ENCODE measurements around the gene ATP6V1C2.

Gene ATP6V1C2

DNA sequence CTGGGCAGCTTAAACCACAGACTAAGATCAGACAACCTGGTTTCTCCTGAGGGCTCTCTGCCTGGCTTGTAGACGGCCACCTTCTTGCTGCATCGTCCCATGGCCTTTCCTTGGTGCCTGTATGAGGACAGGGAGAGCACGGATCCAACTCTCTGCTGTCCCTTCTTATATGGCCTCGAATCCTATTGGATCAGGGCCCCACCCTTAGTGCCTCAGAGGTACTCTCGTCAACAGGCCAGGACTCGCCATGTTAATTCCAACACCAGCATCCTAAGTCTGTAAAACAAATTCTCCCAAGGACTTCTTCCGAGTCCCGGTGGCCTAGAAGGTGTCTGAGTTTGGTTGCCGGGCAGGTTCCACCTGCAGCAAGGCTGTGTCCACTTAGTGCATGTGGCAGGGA is 40.2 kb downstream of the ATP6V1C2 start:
- DNase-seq (ENCODE audit: insufficient read length) (no peak), FAIRE-seq (no peak)
- TF ChIP-seq POLR2AphosphoS5 (IDR thresholded peaks at IDR 0.05; ENCODE audit: low read depth, low read length) (no peak), TAF1 (IDR thresholded peaks at IDR 0.05; ENCODE audit: borderline replicate concordance, low read depth, low read length) (no peak), POLR2A (IDR thresholded peaks at IDR 0.05; ENCODE audit: low read depth, low read length) (no peak)

DNA sequence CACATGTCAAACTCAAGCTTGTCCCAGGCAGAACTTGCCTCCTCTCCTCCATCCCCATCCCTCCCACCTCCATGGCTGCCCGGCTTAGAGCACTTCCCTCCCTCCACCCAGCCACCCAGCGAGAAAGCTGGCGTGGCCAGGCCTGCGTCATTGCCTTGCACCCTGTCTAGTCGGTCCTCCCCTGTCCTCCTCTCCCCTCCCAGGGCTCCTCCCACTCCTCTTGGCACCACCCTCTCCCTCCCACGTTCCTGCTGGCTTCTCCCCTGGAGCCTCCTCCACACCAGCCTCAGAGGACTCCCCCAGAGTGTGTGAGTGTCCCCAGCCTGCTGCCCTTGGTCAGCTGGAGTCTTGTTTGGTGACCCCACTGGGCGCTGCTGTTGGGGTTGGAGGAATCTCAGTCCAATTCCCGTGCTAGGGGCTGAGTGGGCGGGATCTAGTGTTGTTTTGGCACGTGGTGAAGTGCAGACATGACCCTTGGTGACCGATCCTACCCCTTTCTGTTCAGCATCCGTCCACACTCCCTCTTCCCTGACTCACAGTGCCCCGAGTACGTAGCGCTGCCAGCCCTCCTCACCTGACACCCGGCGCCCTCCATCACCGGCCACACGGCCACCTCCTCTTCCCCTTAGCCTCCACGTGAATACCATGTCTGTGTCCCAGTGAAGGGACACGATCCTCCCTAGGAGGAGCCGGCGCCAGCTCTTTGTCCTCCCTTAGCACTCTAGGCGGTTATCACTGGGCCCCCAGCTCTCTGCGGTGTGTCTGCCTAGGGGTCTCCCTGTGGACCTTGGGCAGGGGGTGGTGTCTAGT is 41.4 kb downstream of the ATP6V1C2 start:
- FAIRE-seq (no peak), DNase-seq (ENCODE audit: insufficient read length) (no peak)
- TF ChIP-seq POLR2A (IDR thresholded peaks at IDR 0.05; ENCODE audit: low read depth, low read length) (no peak), POLR2AphosphoS5 (IDR thresholded peaks at IDR 0.05; ENCODE audit: low read depth, low read length) (no peak), TAF1 (IDR thresholded peaks at IDR 0.05; ENCODE audit: borderline replicate concordance, low read depth, low read length) (no peak)

DNA sequence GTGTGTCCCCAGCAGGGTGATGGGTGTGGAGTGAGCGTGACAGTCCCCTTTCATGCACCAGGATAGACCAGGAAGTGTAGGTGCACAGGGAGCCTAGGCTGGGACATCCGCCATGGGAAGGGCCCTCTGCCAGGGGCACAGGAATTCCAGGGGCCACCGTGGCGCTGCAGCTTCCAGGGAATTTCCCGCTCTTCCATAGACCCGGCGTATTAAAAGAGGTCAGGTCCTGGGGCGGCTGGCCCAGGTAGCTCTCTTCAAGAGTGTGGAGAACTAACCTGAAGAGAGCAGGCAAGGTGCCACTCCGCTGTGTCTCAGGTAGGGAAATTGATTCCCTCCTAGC is 42.0 kb downstream of the ATP6V1C2 start:
- FAIRE-seq, result no peak
- no peak for DNase-seq (ENCODE audit: insufficient read length)
- TF ChIP-seq POLR2AphosphoS5 (IDR thresholded peaks at IDR 0.05; ENCODE audit: low read depth, low read length) (no peak), TAF1 (IDR thresholded peaks at IDR 0.05; ENCODE audit: borderline replicate concordance, low read depth, low read length) (no peak), POLR2A (IDR thresholded peaks at IDR 0.05; ENCODE audit: low read depth, low read length) (no peak)

DNA sequence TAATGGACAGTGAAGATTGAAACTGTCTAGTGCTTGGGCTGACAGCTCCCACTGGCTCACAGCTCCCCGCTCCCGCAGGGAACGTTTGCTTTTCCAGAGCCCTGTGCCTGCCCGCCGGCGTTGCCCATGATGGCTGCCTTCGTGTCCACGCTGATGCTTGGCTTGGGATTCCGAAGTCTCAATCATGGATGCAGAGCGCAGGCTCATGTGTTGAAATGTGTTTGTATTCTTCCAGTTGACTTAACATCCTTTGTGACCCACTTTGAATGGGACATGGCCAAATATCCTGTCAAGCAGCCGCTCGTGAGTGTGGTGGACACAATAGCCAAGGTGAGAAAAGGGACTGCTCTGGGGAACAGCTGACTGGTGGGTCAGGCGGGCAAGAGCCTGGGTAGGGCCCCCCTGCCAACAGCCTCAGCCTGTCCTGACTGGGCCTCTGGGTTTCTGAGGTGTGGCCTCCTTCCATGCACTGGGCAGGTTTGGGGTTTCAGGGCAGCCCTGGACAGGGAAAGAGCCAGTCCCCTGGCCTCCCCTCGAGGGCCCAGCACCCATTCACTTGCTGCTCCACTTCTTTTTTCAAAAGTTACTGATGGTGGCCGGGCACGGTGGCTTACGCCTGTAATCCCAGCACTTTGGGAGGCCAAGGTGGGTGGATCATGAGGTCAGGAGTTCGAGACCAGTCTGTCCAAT is 42.8 kb downstream of the ATP6V1C2 start:
- no peak for DNase-seq (ENCODE audit: insufficient read length)
- FAIRE-seq, result no peak
- TF ChIP-seq POLR2A (IDR thresholded peaks at IDR 0.05; ENCODE audit: low read depth, low read length) (no peak), POLR2AphosphoS5 (IDR thresholded peaks at IDR 0.05; ENCODE audit: low read depth, low read length) (no peak), TAF1 (IDR thresholded peaks at IDR 0.05; ENCODE audit: borderline replicate concordance, low read depth, low read length) (no peak)

DNA sequence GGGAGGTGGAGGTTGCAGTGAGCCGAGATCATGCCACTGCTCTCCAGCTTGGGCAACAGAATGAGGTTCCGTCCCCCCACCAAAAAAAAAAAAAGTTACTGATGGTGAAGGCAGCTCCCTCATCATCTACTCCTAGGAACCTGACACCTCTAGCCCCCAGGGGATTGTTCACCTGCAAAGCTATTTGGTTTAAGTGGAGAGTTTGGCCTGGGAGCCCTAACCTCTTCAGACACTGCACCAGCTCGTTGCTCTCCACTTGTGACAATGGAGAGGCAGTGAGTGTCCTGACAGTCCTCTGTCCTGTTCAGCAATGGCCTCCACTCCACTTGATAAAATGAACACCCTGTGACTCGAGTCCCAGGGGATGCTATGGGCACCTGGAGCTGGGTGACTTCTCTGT is 43.5 kb downstream of the ATP6V1C2 start:
- no peak for DNase-seq (ENCODE audit: insufficient read length)
- FAIRE-seq, result no peak

DNA sequence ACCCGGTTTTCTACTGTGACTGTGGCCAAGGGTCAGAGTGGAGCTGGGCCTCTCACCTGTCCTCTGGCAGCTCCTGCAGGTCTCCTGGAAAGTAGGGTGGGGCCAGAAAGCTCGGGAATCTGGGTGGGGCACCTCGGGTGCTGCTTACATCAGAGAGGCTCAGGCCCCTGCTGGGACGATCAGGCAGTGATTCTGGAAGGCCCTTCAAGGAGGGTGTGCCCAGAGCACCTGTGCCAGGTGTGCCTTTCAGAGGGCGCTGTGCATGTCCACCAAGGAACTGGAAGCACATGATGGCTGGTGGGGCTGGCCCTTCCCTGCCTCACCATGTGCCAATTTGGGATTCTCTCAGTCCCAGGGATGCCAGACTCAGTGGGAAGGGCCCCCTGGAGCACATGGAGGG is 44.0 kb downstream of the ATP6V1C2 start:
- DNase-seq (ENCODE audit: insufficient read length), result no peak
- TF ChIP-seq TAF1 (IDR thresholded peaks at IDR 0.05; ENCODE audit: borderline replicate concordance, low read depth, low read length) (no peak), POLR2A (IDR thresholded peaks at IDR 0.05; ENCODE audit: low read depth, low read length) (no peak), POLR2AphosphoS5 (IDR thresholded peaks at IDR 0.05; ENCODE audit: low read depth, low read length) (no peak)
- FAIRE-seq, result no peak

More for the DNA sequence above, 43.5 kb downstream of the ATP6V1C2 start:
- TF ChIP-seq POLR2A (IDR thresholded peaks at IDR 0.05; ENCODE audit: low read depth, low read length) (no peak), TAF1 (IDR thresholded peaks at IDR 0.05; ENCODE audit: borderline replicate concordance, low read depth, low read length) (no peak), POLR2AphosphoS5 (IDR thresholded peaks at IDR 0.05; ENCODE audit: low read depth, low read length) (no peak)

DNA sequence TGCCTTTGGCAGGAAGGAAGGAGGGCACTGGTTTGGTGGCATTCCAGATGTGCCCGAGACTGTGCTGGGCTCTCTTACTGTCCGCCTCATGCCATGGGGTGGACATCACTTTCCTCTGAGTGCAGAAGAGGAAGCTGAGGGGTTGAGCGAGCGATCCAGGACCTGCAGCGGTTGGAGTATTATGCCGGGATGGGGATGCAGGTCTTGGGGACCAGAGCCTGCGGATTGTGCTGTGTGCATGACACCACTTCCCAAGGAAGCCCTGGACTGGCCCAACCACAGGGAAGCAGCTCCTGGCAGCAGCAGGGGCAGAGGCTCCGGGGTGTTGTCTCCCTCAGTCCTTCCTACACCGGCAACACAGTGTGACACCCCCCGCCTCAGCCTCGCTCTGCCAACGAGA is 44.5 kb downstream of the ATP6V1C2 start:
- DNase-seq (ENCODE audit: insufficient read length) (no peak), FAIRE-seq (no peak)
- TF ChIP-seq POLR2AphosphoS5 (IDR thresholded peaks at IDR 0.05; ENCODE audit: low read depth, low read length) (no peak), POLR2A (IDR thresholded peaks at IDR 0.05; ENCODE audit: low read depth, low read length) (no peak), TAF1 (IDR thresholded peaks at IDR 0.05; ENCODE audit: borderline replicate concordance, low read depth, low read length) (no peak)

DNA sequence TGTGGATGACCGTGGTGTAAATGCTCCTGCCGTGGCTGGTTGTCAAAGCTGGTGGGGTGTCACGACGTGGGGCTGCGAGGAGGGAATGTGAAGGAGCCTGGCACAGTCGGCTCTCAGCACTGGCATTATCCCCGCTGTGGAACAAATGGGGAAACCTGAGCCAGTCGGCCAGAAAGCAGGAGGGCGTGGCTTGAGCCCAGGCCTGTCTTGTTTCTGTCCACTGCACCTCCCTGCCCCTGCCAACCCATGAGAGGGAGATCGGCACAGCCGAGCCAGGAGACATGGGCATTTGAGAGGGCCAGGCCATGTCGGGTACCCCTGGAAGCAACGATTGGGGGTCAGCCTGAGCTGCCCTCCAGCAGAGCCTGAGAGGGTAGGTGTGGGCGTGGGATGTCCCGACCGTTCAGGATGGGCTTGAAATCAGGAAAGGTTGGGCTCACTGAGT is 46.7 kb downstream of the ATP6V1C2 start:
- no peak for FAIRE-seq
- no peak for DNase-seq (ENCODE audit: insufficient read length)
- TF ChIP-seq POLR2AphosphoS5 (IDR thresholded peaks at IDR 0.05; ENCODE audit: low read depth, low read length), result no peak
- TF ChIP-seq POLR2A (IDR thresholded peaks at IDR 0.05; ENCODE audit: low read depth, low read length), result no peak
- no peak for TF ChIP-seq TAF1 (IDR thresholded peaks at IDR 0.05; ENCODE audit: borderline replicate concordance, low read depth, low read length)

DNA sequence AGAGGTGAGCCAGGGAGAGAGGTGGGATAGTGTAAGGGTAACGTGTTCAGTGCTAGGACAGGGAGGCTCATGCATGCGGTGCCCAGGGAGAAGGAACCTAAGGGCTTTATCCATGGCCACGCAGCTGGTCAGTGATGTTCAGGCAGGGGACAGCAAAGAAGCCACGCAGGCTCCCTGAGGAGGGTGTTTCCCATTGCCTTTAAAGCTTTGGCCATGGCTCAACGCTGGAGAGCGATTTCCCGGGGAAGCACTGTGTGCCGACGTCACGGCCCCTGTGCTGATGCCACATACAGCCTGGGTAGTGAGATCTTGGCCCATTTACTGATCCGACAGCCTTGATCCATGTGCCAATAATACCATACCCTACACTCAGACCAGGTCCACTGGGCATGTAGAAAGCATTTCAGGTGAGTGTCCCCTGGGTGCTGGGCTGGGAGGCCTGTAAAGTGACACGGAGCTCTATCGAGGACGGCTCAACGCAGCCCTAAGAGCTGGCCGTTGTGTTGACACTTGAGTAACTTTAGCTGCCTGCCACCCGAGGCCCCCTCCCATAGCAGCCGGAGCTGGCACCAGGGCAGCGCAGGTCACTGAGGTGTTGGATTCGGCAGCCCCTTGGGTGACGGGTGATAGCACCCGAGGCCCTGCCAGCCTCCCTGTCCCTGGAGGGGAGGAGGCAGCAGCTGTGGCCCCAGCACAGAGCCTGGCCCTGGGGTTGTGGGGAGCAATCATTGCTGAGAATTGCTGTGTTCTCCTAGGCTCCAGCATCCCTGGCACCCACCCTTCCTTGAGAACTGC is 49.7 kb downstream of the ATP6V1C2 start:
- DNase-seq (ENCODE audit: insufficient read length) (no peak), FAIRE-seq (no peak)
- TF ChIP-seq TAF1 (IDR thresholded peaks at IDR 0.05; ENCODE audit: borderline replicate concordance, low read depth, low read length), result no peak

DNA sequence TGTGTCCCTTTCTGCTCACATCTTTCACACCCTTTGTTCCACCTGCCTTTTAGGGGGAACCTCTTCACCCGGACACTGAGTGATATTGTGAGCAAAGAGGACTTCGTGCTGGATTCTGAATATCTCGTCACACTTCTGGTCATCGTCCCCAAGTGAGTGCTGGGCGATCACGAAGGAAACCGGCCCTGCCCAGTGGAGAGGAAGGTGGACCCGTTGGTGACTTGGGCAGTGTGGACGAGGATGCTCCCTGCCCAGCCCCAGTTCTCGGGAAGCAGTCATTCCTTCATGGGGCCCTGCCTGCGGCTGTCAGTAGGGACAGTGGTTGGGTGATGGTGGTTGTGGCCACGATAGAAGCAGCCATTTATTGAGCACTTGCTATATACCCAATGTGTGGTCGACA is 50.4 kb downstream of the ATP6V1C2 start:
- FAIRE-seq, result no peak

DNA sequence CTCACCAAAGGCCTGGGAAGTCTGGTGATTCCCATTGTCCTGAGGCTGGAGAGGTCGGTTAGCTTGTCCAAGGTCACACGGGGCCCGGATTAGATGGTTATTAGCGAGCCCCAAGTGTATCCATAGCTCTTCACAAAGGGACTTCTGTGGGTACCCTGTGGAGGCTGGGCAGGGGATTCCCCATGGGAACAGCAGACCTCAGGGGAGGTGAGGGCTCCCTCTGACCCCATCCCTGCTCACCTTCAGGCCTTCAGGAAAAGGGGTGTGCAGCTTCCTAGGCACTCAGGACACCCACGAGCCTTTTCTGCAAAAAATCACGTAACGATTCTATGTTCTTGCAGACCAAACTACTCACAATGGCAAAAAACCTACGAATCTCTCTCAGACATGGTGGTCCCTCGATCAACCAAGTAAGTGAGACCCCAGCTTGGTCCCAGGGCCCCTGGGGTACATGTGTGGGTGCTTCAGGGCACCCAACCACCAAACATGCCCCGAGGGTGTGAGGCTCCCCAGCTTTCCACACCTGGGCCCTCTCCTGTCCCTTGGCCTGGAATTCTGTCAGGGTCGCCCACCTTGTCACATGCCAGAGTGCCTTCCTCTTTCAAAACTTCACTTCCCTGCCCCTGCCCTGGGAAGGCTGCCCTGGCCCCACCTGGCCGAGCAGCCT is 50.9 kb downstream of the ATP6V1C2 start:
- no peak for FAIRE-seq
- TF ChIP-seq TAF1 (IDR thresholded peaks at IDR 0.05; ENCODE audit: borderline replicate concordance, low read depth, low read length) (no peak), POLR2A (IDR thresholded peaks at IDR 0.05; ENCODE audit: low read depth, low read length) (no peak), POLR2AphosphoS5 (IDR thresholded peaks at IDR 0.05; ENCODE audit: low read depth, low read length) (no peak)
- no peak for DNase-seq (ENCODE audit: insufficient read length)

More for the DNA sequence above, 50.4 kb downstream of the ATP6V1C2 start:
- no peak for DNase-seq (ENCODE audit: insufficient read length)
- TF ChIP-seq POLR2AphosphoS5 (IDR thresholded peaks at IDR 0.05; ENCODE audit: low read depth, low read length) (no peak), POLR2A (IDR thresholded peaks at IDR 0.05; ENCODE audit: low read depth, low read length) (no peak), TAF1 (IDR thresholded peaks at IDR 0.05; ENCODE audit: borderline replicate concordance, low read depth, low read length) (no peak)

Measured in GM12892 (cell line).